IMR-90 (cell line): ENCODE data around the gene FXYD4.

Source experiments
- BHLHE40 ChIP-seq: fragments of 150-350 bp; IDR thresholded peaks from 2 replicates; pipeline ENCODE4 v1.6.1; 2016; ENCODE audit warnings: mild to moderate bottlenecking, low read depth, low read length
- CEBPB ChIP-seq: IDR thresholded peaks from 2 replicates; pipeline ENCODE4 v1.6.1; 2012; ENCODE audit warnings: low read depth, low read length, improper control_type of control experiment
- CHD1 ChIP-seq: IDR thresholded peaks from 2 replicates; pipeline ENCODE4 v1.6.1; 2012; ENCODE audit warnings: low read depth, low read length, improper control_type of control experiment
- CTCF ChIP-seq: conservative IDR thresholded peaks from 2 replicates; pipeline ENCODE4 v1.5.1; 2012; ENCODE audit warnings: mild to moderate bottlenecking, low read depth, low read length, improper control_type of control experiment
- ELK1 ChIP-seq: fragments of 150-350 bp; IDR thresholded peaks from 2 replicates; pipeline ENCODE4 v1.6.1; 2016; ENCODE audit warnings: low read depth, mild to moderate bottlenecking, low read length, moderate library complexity, borderline replicate concordance
- MXI1 ChIP-seq: IDR thresholded peaks from 2 replicates; pipeline ENCODE4 v1.6.1; 2012; ENCODE audit warnings: low read depth, mild to moderate bottlenecking, low read length, moderate library complexity, borderline replicate concordance
- NFE2L2 ChIP-seq: fragments of 150-350 bp; IDR thresholded peaks from 2 replicates; pipeline ENCODE4 v1.6.1; 2016; ENCODE audit warnings: low read depth, mild to moderate bottlenecking, low read length
- POLR2A ChIP-seq: IDR thresholded peaks from 2 replicates; pipeline ENCODE4 v1.6.1; 2012; ENCODE audit warnings: mild to moderate bottlenecking, low read depth, low read length
- RAD21 ChIP-seq: IDR thresholded peaks from 2 replicates; pipeline ENCODE4 v1.6.1; 2012; ENCODE audit warnings: low read length, improper control_type of control experiment
- RCOR1 ChIP-seq: IDR thresholded peaks from 2 replicates; pipeline ENCODE4 v1.6.1; 2012; ENCODE audit warnings: mild to moderate bottlenecking, low read length, improper control_type of control experiment; ENCODE audit not compliant: insufficient replicate concordance
- RFX5 ChIP-seq: IDR thresholded peaks from 2 replicates; pipeline ENCODE4 v1.8.0; 2012; ENCODE audit warnings: low read depth, mild to moderate bottlenecking, low read length, moderate library complexity
- SMC3 ChIP-seq: fragments of 150-350 bp; IDR thresholded peaks from 2 replicates; pipeline ENCODE4 v1.6.1; 2016; ENCODE audit warnings: low read depth, mild to moderate bottlenecking, antibody characterized with exemption, low read length, moderate library complexity
- USF2 ChIP-seq: fragments of 150-350 bp; IDR thresholded peaks from 2 replicates; pipeline ENCODE4 v1.6.1; 2017; ENCODE audit warnings: mild to moderate bottlenecking, antibody characterized with exemption, low read length, low read depth

GRCh38 chr10:43375401-43376020, 4.1 kb downstream of the FXYD4 start:
- no peak for TF ChIP-seq CHD1
- no peak for TF ChIP-seq SMC3
- TF ChIP-seq CTCF, result no peak
- no peak for TF ChIP-seq POLR2A
- no peak for TF ChIP-seq NFE2L2
- no peak for TF ChIP-seq BHLHE40
- TF ChIP-seq CEBPB, result no peak
- TF ChIP-seq RCOR1, result no peak
- no peak for TF ChIP-seq ELK1
- TF ChIP-seq RFX5, result no peak
- no peak for TF ChIP-seq MXI1
- no peak for TF ChIP-seq USF2
- no peak for TF ChIP-seq RAD21
